Stimulated activated CD8-positive, alpha-beta memory T cell treated with anti-CD3 and anti-CD28 coated beads, Interleukin-12 subunit alpha, Interleukin-12 subunit beta, amount 100 ng/mL, for 24 hours (primary cell): ENCODE results near the gene FNBP1L.
"Not testable (repeated sequence)": the region's sequence is repeated elsewhere in the genome, so short reads cannot be mapped to it uniquely, and the experiment has no call there.

Experiments used
- DNase-seq: peaks from one replicate; pipeline ENCODE4 v3.0.0-alpha.2; 2020; ENCODE audit errors: extremely low read depth

Gene FNBP1L

GRCh38 chr1:93443454-93443853 is 4.5 kb upstream of the FNBP1L start:
- DNase-seq: no peak

DNA sequence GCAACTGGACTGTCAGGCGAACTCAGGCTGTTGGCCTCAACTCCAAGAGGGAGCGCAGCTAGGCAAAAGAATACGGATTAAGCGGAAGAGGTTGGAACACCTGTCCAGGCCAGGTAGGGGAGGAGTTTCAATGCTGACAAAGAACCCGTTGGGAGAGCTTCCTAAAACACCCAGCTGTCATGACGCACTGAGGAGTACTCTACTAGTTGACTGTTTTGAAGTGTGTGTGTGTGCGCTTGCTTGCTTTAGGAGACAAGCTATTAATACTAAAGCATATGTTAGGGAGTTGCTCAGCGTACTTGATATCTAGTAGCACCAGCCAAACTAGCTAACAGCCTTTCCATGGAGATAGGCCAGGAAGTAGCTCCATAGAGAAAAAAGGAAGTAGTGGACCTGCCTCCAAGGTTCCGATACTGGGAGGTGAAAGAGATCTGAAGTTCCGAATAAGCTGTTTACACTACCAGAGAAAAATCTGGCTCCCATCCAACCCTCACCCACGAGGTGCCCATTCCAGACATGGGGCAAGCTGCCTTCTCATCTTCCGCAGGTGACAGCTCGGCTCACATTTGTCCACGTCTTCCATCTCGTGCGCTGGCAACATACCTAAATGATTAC is 974 bp upstream of the FNBP1L start:
- no peak for DNase-seq

DNA sequence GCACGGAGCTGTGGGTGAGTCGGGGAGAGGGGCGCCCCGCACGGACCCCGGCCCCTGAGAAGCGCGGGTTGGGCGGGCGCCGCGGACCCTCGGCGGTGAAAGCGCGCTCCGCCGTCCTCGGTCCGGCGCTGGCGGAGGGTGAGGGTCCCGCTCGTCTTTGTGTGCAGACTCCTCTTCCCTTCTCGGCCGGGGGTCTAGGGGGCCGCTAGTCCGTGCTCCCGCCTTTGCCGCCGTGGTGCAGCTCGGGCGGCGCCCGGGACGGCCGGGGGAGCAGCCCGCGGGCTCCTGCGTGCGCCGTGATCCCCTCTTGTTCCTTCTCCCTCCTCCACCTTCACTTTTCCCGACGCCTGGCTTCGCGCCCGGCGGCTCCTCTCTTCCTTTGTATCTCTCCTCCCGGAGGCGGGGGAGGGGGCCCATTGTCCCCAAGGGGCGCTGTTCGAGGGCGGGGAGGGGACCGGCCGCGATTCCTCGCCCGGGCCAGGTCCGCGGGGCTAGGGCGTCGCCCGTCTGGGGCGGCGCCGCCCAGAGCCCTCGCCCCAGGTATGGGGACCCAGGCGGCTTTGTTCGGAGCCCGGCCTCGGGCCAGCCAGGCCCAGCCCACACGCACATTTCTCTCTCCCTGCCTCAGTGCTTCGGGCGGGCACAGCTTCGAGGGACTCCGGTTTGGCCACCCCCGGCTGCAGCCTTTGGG is 519 bp downstream of the FNBP1L start:
- no peak for DNase-seq

GRCh38 chr1:93448983-93449804 is 1.3 kb downstream of the FNBP1L start:
- no peak for DNase-seq

DNA sequence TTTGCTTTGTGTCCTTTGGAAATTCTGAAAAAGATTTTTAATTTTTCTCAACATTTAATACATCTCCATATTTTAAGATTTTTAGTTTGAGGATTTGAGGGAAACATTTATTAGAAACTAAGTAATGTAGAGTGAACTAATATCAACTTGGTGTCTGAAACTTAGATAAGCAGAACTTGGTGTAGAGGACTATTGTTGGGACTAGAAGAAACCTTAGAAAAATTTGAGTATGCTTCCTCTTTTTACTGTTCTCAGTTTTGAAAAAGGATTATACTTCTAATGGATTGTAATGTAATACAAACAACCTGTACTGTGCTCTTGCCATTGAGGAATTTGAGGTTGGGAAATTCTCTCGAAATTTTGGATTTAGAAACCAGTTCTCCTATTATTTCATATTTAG is 2.4 kb downstream of the FNBP1L start:
- no peak for DNase-seq

- no peak for DNase-seq
These were observed 6.0 kb downstream of the FNBP1L start for GRCh38 chr1:93453911-93454310.

DNA sequence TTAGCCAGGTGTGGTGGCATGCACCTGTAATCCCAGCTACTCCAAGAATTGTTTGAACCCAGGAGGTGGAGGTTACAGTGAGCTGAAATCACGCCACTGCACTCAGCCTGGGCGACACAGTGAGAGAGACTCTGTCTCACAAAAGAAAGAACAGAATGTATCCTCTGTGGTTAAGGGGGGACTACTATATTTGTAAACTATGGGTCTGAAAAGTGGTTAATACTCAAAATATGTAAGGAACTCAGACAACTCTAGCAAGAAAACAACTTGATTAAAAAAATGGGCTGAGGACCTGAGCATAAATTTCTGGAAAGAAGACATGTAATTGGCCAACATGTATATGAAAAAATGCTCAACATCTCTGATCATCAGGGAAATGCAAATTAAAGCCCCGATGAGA is 11.2 kb downstream of the FNBP1L start:
- DNase-seq: no peak

DNA sequence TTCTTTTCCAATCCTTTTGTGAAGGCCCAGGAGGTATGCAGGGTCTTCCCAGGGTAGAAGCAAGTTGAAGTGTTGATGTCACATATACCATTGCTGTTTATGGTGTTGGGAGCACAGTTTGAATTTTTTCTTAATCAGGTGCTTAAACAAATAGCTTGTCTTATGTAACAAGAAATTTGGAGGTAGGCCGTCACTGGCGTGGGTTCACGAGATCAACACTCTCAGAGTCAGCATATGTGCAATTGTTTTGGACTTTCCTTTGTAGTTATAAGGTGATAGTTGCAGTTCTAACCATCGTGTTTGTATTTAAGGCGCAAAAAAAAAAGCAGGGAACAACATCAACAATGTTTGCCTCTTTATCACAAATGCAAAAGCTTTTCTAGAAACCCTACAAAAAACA is 13.3 kb downstream of the FNBP1L start:
- DNase-seq: no peak

- no peak for DNase-seq
These were observed 16.0 kb downstream of the FNBP1L start for GRCh38 chr1:93463960-93464359.

DNA sequence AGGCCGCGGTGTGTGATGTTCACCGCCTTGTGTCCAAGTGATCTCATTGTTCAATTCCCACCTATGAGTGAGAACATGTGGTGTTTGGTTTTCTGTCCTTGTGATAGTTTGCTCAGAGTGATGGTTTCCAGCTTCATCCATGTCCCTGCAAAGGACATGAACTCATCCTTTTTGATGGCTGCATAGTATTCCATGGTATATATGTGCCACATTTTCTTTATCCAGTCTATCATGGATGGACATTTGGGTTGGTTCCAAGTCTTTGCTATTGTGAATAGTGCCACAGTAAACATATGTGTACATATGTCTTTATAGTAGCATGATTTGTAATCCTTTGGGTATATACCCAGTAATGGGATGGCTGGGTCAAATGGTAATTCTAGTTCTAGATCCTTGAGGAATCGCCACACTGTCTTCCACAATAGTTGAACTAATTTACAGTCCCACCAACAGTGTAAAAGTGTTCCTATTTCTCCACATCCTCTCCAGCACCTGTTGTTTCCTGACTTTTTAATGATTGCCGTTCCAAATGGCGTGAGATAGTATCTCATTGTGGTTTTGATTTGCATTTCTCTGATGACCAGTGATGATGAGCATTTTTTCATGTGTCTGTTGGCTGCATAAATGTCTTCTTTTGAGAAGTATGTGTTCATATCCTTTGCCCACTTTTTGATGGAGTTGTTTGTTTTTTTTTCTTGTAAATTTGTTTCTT is 17.6 kb downstream of the FNBP1L start:
- not testable (repeated sequence) for DNase-seq

GRCh38 chr1:93467606-93468005 is 19.7 kb downstream of the FNBP1L start:
- DNase-seq: no peak

DNA sequence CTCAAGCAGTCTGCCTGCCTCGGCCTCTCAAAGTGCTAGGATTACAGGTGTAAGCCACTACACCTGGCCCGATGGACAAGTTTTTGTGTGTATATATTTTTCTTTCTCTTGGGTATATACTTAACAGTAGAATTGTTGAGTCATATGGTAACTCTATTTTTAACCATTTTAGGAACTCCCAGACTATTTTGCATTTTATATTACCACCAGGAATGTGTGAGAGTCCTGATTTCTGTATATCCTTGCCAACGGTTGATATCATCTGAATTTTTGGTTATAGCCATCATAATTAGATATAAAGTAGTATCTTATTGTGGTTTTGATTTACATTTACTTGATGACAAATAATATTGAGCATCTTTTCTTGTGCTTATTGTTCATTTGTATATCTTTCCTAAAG is 20.7 kb downstream of the FNBP1L start:
- DNase-seq: no peak

DNA sequence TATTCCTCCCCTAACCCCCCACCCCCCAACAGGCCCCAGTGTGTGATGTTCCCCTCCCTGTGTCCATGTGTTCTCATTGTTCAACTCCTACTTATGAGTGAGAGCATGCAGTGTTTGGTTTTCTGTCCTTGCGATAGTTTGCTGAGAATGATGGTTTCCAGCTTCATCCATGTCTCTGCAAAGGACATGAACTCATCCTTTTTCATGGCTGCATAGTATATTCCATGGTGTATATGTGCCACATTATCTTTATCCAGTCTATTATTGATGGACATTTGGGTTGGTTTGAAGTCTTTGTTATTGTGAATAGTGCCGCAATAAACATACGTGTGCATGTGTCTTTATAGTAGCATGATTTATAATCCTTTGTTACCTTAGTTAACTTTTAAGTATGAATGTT is 21.3 kb downstream of the FNBP1L start:
- DNase-seq: not testable (repeated sequence)

DNA sequence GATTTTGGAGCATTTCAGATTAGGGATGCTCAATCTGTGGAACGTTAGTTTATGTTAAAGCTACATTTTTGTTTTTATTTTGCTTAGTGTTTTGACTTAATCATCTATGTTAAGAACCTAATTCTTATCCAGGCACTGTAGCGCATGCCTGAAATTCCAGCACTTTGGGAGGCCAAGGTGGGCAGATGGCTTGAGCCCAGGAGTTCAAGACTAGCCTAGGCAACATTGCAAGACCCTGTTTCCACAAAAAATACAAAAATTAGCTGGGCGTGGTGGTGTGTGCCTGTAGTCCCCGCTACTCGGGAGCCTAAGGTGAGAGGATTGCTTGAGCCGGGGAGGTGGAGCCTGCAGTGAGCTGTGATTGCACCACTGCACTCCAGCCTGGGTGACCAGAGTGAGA is 23.4 kb downstream of the FNBP1L start:
- no peak for DNase-seq

DNA sequence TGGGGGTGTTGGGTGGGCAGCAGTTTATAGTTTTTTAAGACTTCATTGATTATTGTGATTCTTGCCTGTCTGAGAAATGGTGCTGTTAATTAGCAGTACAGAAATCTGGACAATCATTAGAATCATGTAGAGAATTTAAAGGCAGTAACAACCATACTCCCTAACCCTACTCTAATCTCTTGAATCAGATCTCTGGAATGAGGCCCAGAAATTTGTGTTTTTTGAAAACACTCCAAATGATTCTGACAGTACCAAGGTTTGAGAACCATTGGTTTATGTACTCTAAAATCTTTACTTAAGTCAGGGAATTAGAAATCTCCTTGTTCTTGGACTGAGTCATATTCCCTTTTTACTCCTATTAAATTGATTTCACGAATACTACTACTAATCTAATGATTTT is 24.0 kb downstream of the FNBP1L start:
- DNase-seq: no peak

- no peak for DNase-seq
These were observed 26.4 kb downstream of the FNBP1L start for GRCh38 chr1:93474321-93474720.

DNA sequence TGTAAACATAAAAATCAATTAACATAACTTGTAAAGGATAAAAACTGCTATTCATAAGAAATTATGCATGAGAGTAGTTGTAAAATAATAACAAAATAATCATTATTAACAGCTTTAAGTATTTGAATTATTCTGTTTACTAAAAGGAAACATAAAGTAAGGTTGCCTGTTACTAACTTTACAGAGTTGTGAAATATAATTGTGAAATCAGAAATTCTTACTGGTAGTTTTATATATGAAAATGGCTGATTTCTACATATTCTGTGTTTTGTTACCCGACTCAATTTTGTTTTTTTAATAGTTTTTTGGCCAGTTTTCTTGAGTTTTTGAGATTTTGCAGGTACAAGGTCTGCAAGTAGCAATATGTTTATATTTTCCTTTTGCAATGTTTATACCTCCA is 27.8 kb downstream of the FNBP1L start:
- DNase-seq: no peak

DNA sequence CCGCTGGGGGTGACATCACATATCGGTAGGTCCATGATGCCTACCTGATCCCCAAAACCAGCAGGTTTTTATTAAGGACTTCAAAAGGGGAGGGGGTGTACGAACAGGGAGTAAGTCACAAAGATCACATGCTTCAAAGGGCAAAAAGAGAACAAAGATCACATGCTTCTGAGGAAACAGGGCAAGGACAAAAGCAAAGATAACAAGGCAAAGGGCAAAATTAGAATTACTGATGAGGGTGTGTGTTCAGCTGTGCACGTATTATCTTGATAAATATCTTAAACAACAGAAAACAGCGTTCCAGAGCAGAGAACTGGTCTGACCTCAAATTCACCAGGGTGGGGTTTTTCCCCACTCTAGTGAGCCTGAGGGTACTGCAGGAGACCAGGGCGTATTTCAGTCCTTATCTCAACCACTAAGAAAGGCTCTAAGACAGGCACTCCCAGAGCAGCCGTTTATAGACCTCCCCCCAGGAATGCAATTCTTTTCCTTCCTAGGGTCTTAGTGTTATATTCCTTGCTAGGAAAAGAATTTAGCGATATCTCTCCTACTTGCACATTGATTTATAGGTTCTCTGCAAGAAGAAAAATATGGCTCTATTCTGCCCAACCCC is 31.3 kb downstream of the FNBP1L start:
- not testable (repeated sequence) for DNase-seq

GRCh38 chr1:93481899-93482298 is 34.0 kb downstream of the FNBP1L start:
- not testable (repeated sequence) for DNase-seq

DNA sequence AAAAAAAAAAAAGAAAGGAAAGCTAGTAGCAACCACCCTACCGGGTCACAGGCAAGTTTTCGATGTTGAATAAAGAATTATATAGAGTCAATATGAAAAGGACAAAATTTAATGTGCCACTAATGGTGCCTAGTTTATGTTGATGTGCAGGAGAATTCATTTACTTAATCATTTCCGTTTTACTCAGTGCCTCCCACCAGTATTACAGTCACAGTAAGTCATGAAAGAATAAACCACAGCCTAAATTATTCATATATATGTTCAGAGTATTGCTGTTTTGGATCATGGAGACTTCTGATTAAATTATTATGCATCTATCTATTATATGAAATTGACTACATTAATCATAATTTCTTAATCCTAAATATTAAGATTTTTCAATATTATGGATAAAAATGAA is 35.3 kb downstream of the FNBP1L start:
- no peak for DNase-seq

DNA sequence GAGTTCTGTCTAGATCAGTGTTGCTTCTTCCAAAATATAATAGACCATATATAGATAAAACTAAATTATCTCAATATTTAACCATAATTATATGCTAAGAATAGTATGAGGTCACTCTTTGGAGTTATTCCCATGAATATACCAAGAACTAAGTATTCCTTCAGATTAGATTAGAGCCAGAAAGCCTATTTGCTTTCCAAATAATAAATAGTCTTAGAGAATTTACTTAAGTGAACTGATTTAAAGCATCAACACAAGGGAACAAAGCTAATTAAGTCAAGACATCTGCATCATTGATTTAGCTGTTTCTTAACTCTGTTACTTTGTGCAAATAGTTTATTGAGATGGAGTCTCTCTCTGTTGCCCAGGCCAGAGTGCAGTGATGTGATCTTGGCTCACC is 35.7 kb downstream of the FNBP1L start:
- DNase-seq: no peak

DNA sequence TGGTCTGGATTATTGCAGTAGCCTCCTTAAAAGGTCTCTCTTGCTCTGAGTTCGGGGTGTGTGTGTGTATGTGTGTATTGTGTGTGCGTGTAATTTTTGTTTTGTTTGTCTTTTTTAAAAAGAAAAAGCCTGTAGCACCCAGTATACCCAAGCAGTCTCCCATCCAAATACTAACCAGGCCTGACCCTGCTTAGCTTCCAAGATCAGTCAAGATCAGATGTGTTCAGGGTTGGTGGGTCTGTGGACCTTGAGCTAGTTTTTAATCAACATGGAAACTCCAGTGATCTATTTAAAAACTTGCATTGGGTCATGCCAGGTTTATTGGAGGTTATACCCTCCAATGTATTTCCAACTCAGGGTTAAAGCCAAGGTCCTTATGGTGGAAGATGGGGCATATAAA is 40.3 kb downstream of the FNBP1L start:
- no peak for DNase-seq
